ACC112 (cell line): Measurements from ENCODE around the gene ROBO4.

Experiments
- H2AFZ ChIP-seq: fragments of 200-600 bp; sonication (generic); one replicate; pipeline ENCODE4 v1.6.0; 2017; ENCODE audit warnings: antibody characterized with exemption, low read length; ENCODE audit not compliant: unreplicated experiment
- H3K27ac ChIP-seq: fragments of 200-600 bp; sonication (generic); 2 replicates; pipeline ENCODE4 v1.5.1; 2014; ENCODE audit warnings: low read depth, mild to moderate bottlenecking, antibody characterized with exemption, low read length, moderate library complexity
- H3K27me3 ChIP-seq: fragments of 200-600 bp; sonication (generic); 2 replicates; pipeline ENCODE4 v1.6.1; 2014; ENCODE audit warnings: mild to moderate bottlenecking, antibody characterized with exemption, low read length, moderate library complexity, mixed read lengths; ENCODE audit not compliant: insufficient read depth
- H3K36me3 ChIP-seq: fragments of 200-600 bp; sonication (generic); 2 replicates; pipeline ENCODE4 v1.6.1; 2016; ENCODE audit warnings: mild to moderate bottlenecking, antibody characterized with exemption, low read length, moderate library complexity, mixed read lengths; ENCODE audit not compliant: insufficient read depth
- H3K4me1 ChIP-seq: fragments of 200-600 bp; sonication (generic); one replicate; pipeline ENCODE4 v1.6.1; 2016; ENCODE audit warnings: low read length, mixed read lengths; ENCODE audit not compliant: insufficient read depth, unreplicated experiment, control insufficient read depth
- H3K4me3 ChIP-seq: fragments of 200-600 bp; sonication (generic); 2 replicates; pipeline ENCODE4 v1.5.1; 2014; ENCODE audit warnings: mild to moderate bottlenecking, low read depth, low read length
- H3K79me2 ChIP-seq: fragments of 200-600 bp; sonication (generic); one replicate; pipeline ENCODE4 v1.6.0; 2016; ENCODE audit warnings: low read length; ENCODE audit not compliant: control insufficient read depth, unreplicated experiment, insufficient read depth

Gene ROBO4

DNA sequence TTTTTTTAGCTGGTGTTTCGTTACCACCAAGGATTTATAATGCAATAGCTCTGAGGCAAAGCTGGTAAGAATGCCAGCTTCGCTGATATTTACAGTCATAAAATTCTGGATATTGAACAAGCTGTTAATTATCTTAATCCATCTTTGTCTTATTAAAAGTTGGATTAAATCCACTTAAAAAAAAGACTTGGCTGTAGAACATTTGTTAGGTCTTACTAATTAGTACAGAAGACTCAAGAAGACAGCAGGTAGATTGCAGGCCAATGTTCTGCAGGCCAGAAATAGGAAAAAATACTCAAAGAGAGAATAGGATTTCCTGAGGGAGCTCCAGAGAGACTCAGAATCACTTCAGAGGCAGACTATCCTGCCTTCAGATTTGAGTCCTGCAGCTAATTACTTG, 7.5 kb downstream of the ROBO4 start:
- Histone ChIP-seq H2AFZ (no peak overlapping the region), H3K4me3 (no peak overlapping the region), H3K36me3 (no peaks in the 10 kb centered on the region), H3K27ac (no peak overlapping the region), H3K79me2 (no peaks in the 10 kb centered on the region), H3K27me3 (no peaks in the 10 kb centered on the region), H3K4me1 (no peaks in the 10 kb centered on the region)

DNA sequence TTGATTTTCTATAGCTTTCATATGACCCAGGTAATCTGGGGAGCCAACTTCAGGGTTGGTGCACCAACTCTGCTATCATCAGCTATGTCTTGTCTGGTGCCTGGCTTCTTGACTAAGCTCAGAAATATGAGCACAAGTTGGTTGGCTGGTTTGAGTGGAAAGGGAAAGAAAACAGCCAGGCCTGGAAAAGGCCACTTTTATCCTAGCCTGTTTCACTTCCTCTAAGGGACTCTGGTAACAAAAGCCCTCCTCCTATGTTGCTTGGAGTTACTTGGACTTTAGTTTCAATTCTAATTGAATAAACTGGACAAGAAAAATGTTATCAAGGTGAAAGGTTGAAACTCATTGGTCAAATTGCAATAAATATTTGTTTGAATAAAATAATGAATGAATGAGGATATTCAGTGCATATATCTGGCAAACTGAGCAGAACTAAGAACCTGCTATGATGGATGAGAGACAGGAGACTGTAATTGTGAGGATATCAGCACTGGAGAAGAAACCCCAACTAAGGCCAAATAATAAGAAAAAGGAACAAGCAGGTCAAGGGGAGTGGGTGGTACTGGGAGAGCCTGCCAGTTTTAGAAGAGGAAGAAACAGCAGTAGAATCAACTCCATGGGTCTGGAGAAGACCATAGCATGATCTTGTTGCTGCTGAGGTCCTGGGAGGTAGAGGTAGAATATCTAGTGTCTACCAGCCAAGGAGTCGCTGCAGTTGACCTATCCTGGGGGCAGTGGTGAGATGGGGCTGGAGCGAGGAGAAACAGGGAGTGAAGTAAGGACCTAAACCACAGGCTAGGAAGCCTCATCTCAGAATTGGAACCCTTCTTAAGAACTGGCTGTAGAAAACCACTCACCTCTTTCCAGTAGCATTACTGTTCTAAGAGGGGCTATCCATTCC, 8.2 kb downstream of the ROBO4 start:
- H3K27me3 ChIP-seq: no peaks in the 10 kb centered on the region
- no peaks in the 10 kb centered on the region for H3K4me1 ChIP-seq
- H3K79me2 ChIP-seq: no peaks in the 10 kb centered on the region
- H2AFZ ChIP-seq: no peak overlapping the region
- H3K27ac ChIP-seq: no peak overlapping the region
- no peaks in the 10 kb centered on the region for H3K36me3 ChIP-seq
- H3K4me3 ChIP-seq: no peak overlapping the region

DNA sequence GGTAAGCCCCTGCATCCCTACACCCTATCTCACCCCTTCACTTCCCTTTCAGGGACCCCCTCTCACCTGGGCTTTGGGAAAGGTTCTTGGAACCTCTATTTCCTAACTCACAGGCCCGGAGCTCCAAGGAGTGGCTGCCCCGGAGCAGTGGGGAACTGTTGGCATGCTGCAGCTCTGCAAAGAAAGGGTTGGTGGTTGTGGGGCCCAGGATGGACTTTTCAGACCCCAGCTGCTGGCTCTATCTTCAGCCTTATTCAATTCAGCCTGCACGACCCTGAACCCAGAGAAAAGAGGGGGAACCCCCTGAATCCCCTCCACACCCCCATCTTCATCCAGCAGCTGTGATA, 10.0 kb downstream of the ROBO4 start:
- H2AFZ ChIP-seq: no peak overlapping the region
- no peak overlapping the region for H3K4me3 ChIP-seq
- no peaks in the 10 kb centered on the region for H3K27me3 ChIP-seq
- no peak overlapping the region for H3K27ac ChIP-seq
- H3K79me2 ChIP-seq: no peaks in the 10 kb centered on the region
- H3K4me1 ChIP-seq: no peaks in the 10 kb centered on the region
- H3K36me3 ChIP-seq: no peaks in the 10 kb centered on the region

DNA sequence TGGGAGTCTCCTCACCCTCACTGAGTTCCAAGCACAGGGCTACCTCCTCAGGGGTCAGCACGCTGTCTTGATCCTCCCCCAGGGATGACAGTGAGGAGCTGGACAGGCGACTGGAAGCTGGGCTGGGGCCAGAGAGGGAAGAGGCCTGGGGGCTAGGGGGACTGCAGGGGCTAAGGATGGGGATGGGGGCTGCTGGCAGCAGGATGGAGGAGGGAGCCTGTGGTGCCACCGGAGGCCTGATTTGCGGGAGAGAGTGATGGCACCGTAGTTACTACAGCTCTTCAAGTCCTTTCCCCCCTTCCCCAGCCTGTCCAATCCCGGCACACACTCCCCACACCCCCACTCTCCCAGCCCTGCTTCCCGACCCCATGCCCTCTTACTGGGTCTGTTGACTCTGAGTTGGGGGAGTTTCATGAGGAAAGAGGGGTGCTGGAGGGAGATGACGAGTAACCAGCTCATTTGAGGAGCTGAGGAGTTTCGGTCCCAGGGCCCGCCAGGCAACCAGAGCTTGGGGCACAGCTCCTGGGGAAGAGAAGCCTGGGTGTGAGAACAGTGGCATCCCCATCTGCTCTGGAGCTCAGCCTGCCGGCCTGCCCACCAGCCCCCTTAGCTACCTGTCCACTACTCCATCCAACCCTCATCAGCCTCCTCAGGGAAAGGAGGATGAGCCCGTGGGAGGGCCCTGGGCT, 10.5 kb downstream of the ROBO4 start:
- Histone ChIP-seq H3K27me3 (no peaks in the 10 kb centered on the region), H2AFZ (no peak overlapping the region), H3K27ac (no peak overlapping the region), H3K36me3 (no peaks in the 10 kb centered on the region), H3K79me2 (no peaks in the 10 kb centered on the region), H3K4me3 (no peak overlapping the region), H3K4me1 (no peaks in the 10 kb centered on the region)

DNA sequence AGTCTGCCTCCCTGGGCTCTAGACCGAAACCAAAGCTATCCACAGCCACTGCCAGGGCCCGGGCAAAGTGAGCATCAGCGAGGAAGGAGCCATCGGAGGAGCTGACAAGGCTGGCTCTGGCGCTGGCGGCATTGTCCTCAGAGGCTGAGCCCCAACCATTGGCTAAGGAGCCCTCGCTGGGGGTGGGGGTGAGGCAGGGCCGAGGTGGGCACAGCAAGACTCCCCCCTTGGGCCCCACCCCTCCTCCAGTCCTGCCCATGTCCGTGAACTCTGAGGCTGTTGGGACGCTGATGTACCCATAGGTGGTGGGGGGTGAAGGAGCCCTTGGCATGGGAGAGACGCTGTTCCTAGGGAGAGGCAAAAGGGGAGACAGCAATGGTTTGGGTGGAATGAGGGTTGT, 11.2 kb downstream of the ROBO4 start:
- H3K79me2 ChIP-seq: no peaks in the 10 kb centered on the region
- H3K27ac ChIP-seq: no peak overlapping the region
- no peaks in the 10 kb centered on the region for H3K4me1 ChIP-seq
- no peaks in the 10 kb centered on the region for H3K36me3 ChIP-seq
- H3K27me3 ChIP-seq: no peaks in the 10 kb centered on the region
- H2AFZ ChIP-seq: no peak overlapping the region
- no peak overlapping the region for H3K4me3 ChIP-seq

DNA sequence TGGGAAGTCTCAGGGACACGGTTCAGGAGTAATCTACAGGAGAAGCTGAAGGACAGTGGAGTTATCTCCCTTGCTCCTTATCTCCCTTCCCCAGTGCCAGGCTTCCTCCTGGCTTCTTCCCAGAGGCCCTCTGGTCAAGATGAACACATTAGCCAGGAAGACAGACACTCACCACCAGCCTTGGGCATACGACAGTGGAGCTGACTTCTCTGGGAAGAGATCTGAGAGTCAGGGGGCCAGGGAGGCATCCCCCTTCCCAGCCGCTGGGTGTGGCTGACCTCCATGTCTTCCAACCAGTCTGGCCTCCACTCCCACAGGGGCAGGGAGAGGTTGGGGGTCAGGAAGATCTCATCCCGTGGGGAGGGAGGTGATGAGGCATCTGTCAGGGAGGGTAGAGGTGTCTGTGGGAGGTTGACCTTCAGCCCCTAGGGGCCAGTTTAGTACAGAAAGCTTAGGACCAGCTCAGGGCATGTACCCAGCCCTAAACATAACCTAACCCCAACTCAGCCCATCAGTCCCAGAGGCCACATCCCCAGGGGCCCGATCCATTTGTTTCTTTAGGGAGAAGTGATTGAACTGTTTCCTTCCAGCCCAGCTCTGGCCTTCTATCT, 12.7 kb downstream of the ROBO4 start:
- Histone ChIP-seq H3K36me3 (no peaks in the 10 kb centered on the region), H3K4me3 (no peak overlapping the region), H3K79me2 (no peaks in the 10 kb centered on the region), H3K27ac (no peak overlapping the region), H3K27me3 (no peaks in the 10 kb centered on the region), H2AFZ (no peak overlapping the region), H3K4me1 (no peaks in the 10 kb centered on the region)

DNA sequence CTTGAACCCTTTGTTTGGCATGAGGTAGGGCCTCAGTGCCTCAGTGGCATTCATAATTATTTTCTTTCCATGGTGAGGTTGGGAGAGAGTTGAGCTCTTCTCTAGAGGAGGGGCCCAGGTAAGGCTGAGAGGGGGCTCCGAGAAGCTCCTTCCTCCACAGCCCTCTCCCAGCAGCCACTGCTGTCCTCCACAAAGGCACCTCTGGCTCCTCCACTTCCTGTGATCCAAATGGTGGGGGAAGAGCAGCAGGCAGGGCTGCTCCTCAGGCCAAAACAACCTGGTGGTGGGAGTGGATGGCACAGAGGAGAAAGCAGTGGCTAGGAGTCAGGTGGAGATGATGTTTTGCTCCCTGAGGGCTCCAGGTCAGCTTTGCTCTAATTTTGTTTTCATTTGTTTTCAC, 13.3 kb downstream of the ROBO4 start:
- Histone ChIP-seq H3K4me1 (no peaks in the 10 kb centered on the region), H3K4me3 (no peak overlapping the region), H3K27me3 (no peaks in the 10 kb centered on the region), H2AFZ (no peak overlapping the region), H3K27ac (no peak overlapping the region), H3K79me2 (no peaks in the 10 kb centered on the region), H3K36me3 (no peaks in the 10 kb centered on the region)

DNA sequence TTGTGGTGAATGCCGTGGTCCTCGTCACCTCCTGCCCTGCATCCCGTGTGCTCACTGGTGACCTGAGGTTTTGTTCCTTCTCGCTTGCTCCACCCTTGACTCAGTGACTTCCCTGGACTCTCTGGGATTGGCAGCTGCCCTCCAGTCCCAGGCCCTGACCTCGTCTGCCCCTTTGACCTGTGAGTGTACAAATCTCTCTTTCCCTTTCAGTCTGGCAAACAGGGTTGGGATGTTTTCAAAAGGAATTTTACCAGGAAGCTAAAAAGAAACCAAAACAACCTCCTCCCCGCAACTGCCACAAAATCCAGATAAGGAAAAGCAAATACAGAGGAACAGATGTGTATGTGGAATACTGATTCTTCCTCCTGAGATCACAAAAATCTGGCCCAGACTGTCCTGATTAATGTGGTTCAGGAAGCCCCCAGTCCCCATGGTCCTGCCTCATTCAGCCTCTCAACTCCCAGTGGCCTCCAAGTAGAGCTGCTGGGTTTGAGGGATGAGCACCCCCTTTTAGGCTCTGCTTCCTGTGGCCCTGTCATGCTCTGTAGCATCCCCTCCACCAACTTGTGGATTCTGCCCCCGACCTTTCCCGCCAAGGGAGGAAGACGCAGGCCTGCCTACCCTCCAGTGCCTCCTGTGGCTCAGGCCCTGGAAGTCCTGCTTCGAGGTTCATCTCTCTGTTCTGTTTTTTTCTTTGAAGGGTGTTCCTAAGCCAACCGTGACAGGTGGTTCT, 15.2 kb downstream of the ROBO4 start:
- H2AFZ ChIP-seq: no peak overlapping the region
- H3K4me1 ChIP-seq: no peaks in the 10 kb centered on the region
- H3K36me3 ChIP-seq: no peaks in the 10 kb centered on the region
- H3K4me3 ChIP-seq: no peak overlapping the region; the same call in 1 of the 2 replicates
- H3K79me2 ChIP-seq: no peaks in the 10 kb centered on the region
- no peak overlapping the region for H3K27ac ChIP-seq
- H3K27me3 ChIP-seq: no peaks in the 10 kb centered on the region

DNA sequence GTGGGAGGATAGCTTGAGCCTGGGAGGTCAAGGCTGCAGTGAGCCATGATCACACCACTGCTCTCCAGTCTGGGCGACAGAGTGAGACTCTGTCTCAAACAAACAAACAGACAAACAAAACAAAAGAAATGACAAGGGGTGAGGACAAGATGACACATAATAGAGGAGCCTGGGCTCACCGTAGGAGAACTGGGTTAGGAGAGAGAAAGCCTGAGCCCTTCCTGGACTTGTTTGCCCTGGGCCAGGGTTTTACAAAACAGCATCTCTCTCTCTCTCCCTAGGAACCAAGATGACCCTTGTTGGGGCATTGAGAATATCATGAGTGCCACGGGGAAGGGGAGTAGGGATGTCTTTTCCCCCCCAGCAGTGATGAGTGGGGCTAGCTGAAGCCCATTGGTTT, 16.7 kb downstream of the ROBO4 start:
- no peaks in the 10 kb centered on the region for H3K27me3 ChIP-seq
- H3K4me1 ChIP-seq: peaks cover 4% of the 10 kb centered on the region

DNA sequence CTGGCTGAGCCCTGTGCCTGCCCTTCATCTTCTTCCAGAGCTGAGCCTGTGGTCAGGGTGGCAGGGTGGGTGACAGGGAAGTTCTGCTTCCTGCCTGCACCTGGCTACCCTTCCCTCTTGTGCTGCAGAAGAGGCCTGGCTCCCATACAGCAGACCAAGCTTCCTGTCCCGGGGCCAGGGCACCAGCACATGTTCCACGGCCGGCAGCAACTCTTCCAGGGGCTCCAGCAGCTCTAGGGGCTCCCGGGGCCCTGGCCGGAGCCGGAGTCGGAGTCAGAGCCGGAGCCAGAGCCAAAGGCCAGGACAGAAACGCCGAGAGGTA, 17.4 kb downstream of the ROBO4 start:
- Histone ChIP-seq H3K27me3 (no peaks in the 10 kb centered on the region), H3K27ac (no peak overlapping the region), H3K36me3 (no peaks in the 10 kb centered on the region), H2AFZ (no peak overlapping the region), H3K4me3 (no peak overlapping the region), H3K4me1 (peaks cover 4% of the 10 kb centered on the region), H3K79me2 (no peaks in the 10 kb centered on the region)

More for the DNA sequence above, 16.7 kb downstream of the ROBO4 start:
- Histone ChIP-seq H3K4me3 (no peak overlapping the region), H3K27ac (no peak overlapping the region), H3K79me2 (no peaks in the 10 kb centered on the region), H2AFZ (no peak overlapping the region), H3K36me3 (no peaks in the 10 kb centered on the region)
